ENCODE measurements around the gene AQP5. TPM values are rescaled to one million over a fixed set of nuclear protein-coding genes. Genes with fewer than 3 reads are reported as not detected.

Gene AQP5
- total and polyA plus RNA-seq, 4 donors, result 0.08 to 1.2 TPM; not detected in 2

- Histone ChIP-seq H3K4me3 (ENCODE audit: low read length in 2 of 2) (no peak overlapping the region), H3K9me3 (ENCODE audit: control insufficient read depth, low read length) (no peaks in the 10 kb centered on the region), H3K4me1 (ENCODE audit: control insufficient read depth in 1 of 2, insufficient read depth in 2 of 2, low read length in 2 of 2) (no peaks in the 10 kb centered on the region), H3K36me3 (ENCODE audit: control insufficient read depth in 1 of 2, insufficient read depth in 2 of 2, low read length in 1 of 2) (no peaks in the 10 kb centered on the region), H3K27ac (ENCODE audit: low read depth in 1 of 2, low read length in 2 of 2) (no peak overlapping the region), H3K27me3 (ENCODE audit: control insufficient read depth in 1 of 2, insufficient read depth in 2 of 2, low read length in 1 of 2) (no peaks in the 10 kb centered on the region)
- WGBS, 2 donors, result 37 to 42% methylated on average over 11 of the region's 11 CpGs
- DNase-seq (peak in 1 of 2 donors; percentile 69), ATAC-seq (ENCODE audit: low FRiP score) (no peak)
- intact Hi-C loops (cut with DNase I), result loop anchor here in 1 of 2 donors (10.0 kb wide), 1 partner anchor 215 kb away; no protein-coding TSS in a partner anchor
These were observed 1.8 kb upstream of the AQP5 start for GRCh38 chr12:49959685-49960473.

DNA sequence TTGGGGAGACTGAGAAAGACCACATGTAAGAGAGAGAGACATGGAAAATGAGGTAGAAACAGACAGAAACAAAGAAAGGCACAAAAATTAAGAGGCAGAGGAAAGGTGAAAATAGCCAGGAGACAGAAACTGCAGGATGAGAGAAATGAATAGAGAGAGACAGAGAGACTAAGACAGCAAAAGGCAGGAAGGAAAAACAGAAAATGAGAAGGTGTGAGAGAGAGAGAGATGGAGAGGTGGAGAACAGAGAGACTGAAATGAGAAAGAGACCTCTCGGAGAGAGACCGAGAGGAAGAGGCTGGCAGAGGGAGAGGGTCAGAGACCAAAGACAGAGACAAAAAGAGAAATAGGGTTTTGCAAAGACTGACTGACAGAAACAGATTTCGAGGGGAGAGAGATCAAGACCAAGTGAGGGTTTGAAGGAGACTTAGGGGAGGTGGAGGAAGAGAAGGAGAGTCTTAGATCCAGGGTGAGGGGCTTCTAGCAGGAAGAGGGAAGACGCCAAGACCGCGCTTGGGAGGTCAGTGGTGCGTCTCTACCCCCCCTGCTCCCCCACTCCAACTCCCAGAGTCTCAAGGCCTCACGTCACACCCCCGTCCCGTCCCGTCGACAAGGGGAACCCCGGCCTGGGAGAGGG, 1.1 kb upstream of the AQP5 start:
- ATAC-seq (ENCODE audit: low FRiP score) (no peak), DNase-seq (no peak)
- Histone ChIP-seq H3K4me1 (ENCODE audit: control insufficient read depth in 1 of 2, insufficient read depth in 2 of 2, low read length in 2 of 2) (no peaks in the 10 kb centered on the region), H3K4me3 (ENCODE audit: low read length in 2 of 2) (no peak overlapping the region), H3K27me3 (ENCODE audit: control insufficient read depth in 1 of 2, insufficient read depth in 2 of 2, low read length in 1 of 2) (no peaks in the 10 kb centered on the region), H3K9me3 (ENCODE audit: control insufficient read depth, low read length) (no peaks in the 10 kb centered on the region), H3K27ac (ENCODE audit: low read depth in 1 of 2, low read length in 2 of 2) (no peak overlapping the region), H3K36me3 (ENCODE audit: control insufficient read depth in 1 of 2, insufficient read depth in 2 of 2, low read length in 1 of 2) (no peaks in the 10 kb centered on the region)
- intact Hi-C loops (cut with DNase I), result loop anchor here in 1 of 2 donors (10.0 kb wide), 1 partner anchor 214 kb away; no protein-coding TSS in a partner anchor
- 68 to 72% methylated on average over 13 of the region's 13 CpGs for WGBS, 2 donors

DNA sequence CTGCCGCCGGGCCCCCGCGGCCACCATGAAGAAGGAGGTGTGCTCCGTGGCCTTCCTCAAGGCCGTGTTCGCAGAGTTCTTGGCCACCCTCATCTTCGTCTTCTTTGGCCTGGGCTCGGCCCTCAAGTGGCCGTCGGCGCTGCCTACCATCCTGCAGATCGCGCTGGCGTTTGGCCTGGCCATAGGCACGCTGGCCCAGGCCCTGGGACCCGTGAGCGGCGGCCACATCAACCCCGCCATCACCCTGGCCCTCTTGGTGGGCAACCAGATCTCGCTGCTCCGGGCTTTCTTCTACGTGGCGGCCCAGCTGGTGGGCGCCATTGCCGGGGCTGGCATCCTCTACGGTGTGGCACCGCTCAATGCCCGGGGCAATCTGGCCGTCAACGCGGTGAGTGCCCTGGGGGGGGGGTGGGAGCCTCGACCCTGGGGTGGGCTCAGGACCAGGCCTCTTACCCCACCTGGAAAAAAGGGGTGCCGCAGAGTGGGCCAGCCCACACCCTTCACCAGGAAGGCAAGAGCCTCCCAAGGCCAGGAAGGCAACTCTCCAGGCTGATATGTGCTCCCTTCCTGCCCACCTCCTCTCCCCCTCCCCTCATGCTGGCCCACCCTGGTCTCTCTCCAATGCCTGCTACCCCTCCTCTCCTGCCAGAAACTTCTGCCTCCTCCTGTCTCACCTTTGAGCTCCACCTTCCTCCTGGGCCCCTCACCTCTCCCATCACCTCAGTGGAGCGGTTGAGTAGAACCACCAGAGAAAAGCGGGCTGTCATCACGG, 507 bp downstream of the AQP5 start:
- Histone ChIP-seq H3K4me1 (ENCODE audit: control insufficient read depth in 1 of 2, insufficient read depth in 2 of 2, low read length in 2 of 2) (no peaks in the 10 kb centered on the region), H3K36me3 (ENCODE audit: control insufficient read depth in 1 of 2, insufficient read depth in 2 of 2, low read length in 1 of 2) (no peaks in the 10 kb centered on the region), H3K27ac (ENCODE audit: low read depth in 1 of 2, low read length in 2 of 2) (no peak overlapping the region), H3K27me3 (ENCODE audit: control insufficient read depth in 1 of 2, insufficient read depth in 2 of 2, low read length in 1 of 2) (no peaks in the 10 kb centered on the region), H3K4me3 (ENCODE audit: low read length in 2 of 2) (no peak overlapping the region), H3K9me3 (ENCODE audit: control insufficient read depth, low read length) (no peaks in the 10 kb centered on the region)
- WGBS, 2 donors, result 68 to 76% methylated on average over 34 to 37 of the region's 37 CpGs
- ATAC-seq (ENCODE audit: low FRiP score) (no peak), DNase-seq (peak in 1 of 2 donors; percentile 61)
- intact Hi-C loops (cut with DNase I), result loop anchor here in 1 of 2 donors (10.0 kb wide), 1 partner anchor 213 kb away; no protein-coding TSS in a partner anchor

DNA sequence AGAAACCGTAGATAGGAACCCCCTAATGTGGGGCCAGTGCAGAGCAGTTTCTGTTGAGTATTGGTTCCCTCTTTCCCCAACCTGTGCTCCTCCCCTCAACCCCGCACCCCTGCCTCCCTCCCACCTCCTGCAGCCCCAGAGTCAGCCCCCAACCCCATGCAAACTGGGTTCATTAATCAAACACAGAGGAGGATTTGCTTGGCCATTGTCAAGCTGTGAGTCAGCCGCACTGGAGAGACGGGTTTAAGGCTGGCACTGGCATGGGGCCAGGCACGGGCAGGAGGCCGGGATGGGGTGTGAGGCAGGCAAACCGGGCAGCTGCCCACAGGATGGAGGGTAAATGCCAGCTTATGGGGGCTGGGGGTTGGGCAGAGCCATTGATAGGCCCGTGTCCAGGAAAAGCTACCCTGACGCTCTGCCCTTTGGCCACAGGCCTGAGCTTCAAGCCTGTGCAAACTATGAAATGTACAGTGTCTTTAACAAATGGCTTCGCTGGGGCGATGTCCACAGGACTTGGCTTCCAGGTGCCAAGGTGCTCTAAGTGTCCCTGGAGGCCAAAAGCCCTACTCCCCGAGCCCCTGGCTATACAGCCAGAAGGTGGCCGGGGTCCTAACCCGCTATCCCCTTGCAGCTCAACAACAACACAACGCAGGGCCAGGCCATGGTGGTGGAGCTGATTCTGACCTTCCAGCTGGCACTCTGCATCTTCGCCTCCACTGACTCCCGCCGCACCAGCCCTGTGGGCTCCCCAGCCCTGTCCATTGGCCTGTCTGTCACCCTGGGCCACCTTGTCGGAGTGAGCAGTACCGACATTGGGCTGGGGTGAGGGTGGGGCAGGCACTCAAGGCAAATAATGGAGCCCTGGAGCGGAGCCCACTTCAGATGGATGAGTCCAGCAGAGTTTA, 1.4 kb downstream of the AQP5 start:
- DNase-seq (peak; percentile 68 to 89), ATAC-seq (ENCODE audit: low FRiP score) (no peak)
- intact Hi-C loops (cut with DNase I), result loop anchor here in 1 of 2 donors (10.0 kb wide), 1 partner anchor 212 kb away; no protein-coding TSS in a partner anchor
- H3K27me3 ChIP-seq (ENCODE audit: control insufficient read depth in 1 of 2, insufficient read depth in 2 of 2, low read length in 1 of 2), result no peaks in the 10 kb centered on the region
- no peaks in the 10 kb centered on the region for H3K36me3 ChIP-seq (ENCODE audit: control insufficient read depth in 1 of 2, insufficient read depth in 2 of 2, low read length in 1 of 2)
- no peak overlapping the region for H3K4me3 ChIP-seq (ENCODE audit: low read length in 2 of 2)
- H3K9me3 ChIP-seq (ENCODE audit: control insufficient read depth, low read length), result no peaks in the 10 kb centered on the region
- no peak overlapping the region for H3K27ac ChIP-seq (ENCODE audit: low read depth in 1 of 2, low read length in 2 of 2)
- H3K4me1 ChIP-seq (ENCODE audit: control insufficient read depth in 1 of 2, insufficient read depth in 2 of 2, low read length in 2 of 2), result no peaks in the 10 kb centered on the region
- 32 to 41% methylated on average over 21 of the region's 21 CpGs for WGBS, 2 donors

- no peak overlapping the region for H3K27ac ChIP-seq (ENCODE audit: low read depth in 1 of 2, low read length in 2 of 2)
- H3K27me3 ChIP-seq (ENCODE audit: control insufficient read depth in 1 of 2, insufficient read depth in 2 of 2, low read length in 1 of 2), result no peaks in the 10 kb centered on the region
- H3K36me3 ChIP-seq (ENCODE audit: control insufficient read depth in 1 of 2, insufficient read depth in 2 of 2, low read length in 1 of 2), result no peaks in the 10 kb centered on the region
- 86 to 96% methylated on average over 16 to 17 of the region's 17 CpGs for WGBS, 2 donors
- DNase-seq (peak in 1 of 2 donors; percentile 67), ATAC-seq (ENCODE audit: low FRiP score) (no peak)
- H3K4me1 ChIP-seq (ENCODE audit: control insufficient read depth in 1 of 2, insufficient read depth in 2 of 2, low read length in 2 of 2), result no peaks in the 10 kb centered on the region
- intact Hi-C loops (cut with DNase I), result loop anchor here in 1 of 2 donors (10.0 kb wide), 1 partner anchor 211 kb away; no protein-coding TSS in a partner anchor
- no peaks in the 10 kb centered on the region for H3K9me3 ChIP-seq (ENCODE audit: control insufficient read depth, low read length)
- no peak overlapping the region for H3K4me3 ChIP-seq (ENCODE audit: low read length in 2 of 2)
These were observed 2.5 kb downstream of the AQP5 start for GRCh38 chr12:49963976-49964815.

DNA sequence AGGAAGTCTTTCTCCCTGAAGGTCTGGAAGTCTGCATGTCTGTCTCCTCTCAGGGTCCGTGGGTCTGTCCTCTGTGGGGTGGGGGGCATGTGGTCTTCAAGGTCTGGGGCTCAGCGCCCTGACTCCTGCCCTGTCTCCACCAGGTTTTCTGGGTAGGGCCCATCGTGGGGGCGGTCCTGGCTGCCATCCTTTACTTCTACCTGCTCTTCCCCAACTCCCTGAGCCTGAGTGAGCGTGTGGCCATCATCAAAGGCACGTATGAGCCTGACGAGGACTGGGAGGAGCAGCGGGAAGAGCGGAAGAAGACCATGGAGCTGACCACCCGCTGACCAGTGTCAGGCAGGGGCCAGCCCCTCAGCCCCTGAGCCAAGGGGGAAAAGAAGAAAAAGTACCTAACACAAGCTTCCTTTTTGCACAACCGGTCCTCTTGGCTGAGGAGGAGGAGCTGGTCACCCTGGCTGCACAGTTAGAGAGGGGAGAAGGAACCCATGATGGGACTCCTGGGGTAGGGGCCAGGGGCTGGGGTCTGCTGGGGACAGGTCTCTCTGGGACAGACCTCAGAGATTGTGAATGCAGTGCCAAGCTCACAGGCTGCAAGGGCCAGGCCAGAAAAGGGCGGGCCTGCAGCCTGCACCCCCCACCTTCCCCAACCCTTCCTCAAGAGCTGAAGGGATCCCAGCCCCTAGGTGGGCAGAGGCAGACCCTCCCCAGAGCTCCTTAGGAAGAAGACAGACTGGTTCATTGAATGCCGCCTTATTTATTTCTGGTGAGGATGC, 3.4 kb downstream of the AQP5 start:
- WGBS, 2 donors, result 75 to 77% methylated on average over 13 of the region's 13 CpGs
- intact Hi-C loops (cut with DNase I), result loop anchor here (5.0 to 10.0 kb wide), 3 partner anchors 92 to 210 kb away; partner anchors contain the start of gene ASIC1 (in 1 of the 2)
- H3K36me3 ChIP-seq (ENCODE audit: control insufficient read depth in 1 of 2, insufficient read depth in 2 of 2, low read length in 1 of 2), result no peaks in the 10 kb centered on the region
- no peak overlapping the region for H3K27ac ChIP-seq (ENCODE audit: low read depth in 1 of 2, low read length in 2 of 2)
- peak in 1 of 2 donors; percentile 57 for DNase-seq
- no peaks in the 10 kb centered on the region for H3K9me3 ChIP-seq (ENCODE audit: control insufficient read depth, low read length)
- no peaks in the 10 kb centered on the region for H3K4me1 ChIP-seq (ENCODE audit: control insufficient read depth in 1 of 2, insufficient read depth in 2 of 2, low read length in 2 of 2)
- no peaks in the 10 kb centered on the region for H3K27me3 ChIP-seq (ENCODE audit: control insufficient read depth in 1 of 2, insufficient read depth in 2 of 2, low read length in 1 of 2)
- H3K4me3 ChIP-seq (ENCODE audit: low read length in 2 of 2), result no peak overlapping the region
- ATAC-seq (ENCODE audit: low FRiP score), result no peak

DNA sequence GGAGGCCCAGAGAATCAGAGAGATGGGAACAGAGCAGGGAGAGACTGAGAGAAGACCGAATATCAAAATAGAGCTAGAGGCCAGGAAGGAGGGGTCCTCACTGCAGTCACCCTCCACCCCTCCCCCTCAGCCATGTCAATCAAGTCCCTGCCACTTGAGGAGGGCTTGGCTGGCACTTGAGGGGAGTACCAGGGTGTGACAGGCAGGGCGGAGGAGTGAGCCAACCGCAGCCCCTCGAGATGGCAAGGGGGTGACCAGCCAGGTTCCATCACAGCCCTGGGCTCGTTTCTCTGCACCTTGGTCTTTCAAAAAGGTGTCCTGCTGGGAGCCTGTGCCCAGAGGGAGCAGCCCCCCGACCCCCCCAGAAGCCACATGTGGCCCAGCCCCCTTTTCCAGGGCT, 4.2 kb downstream of the AQP5 start:
- intact Hi-C loops (cut with DNase I), result loop anchor here (2.0 to 10.0 kb wide), 5 partner anchors 91 to 209 kb away; partner anchors contain the start of gene ASIC1 (in 2 of the 2)
- no peak for ATAC-seq (ENCODE audit: low FRiP score)
- peak in 1 of 2 donors; percentile 75 for DNase-seq
- H3K9me3 ChIP-seq (ENCODE audit: control insufficient read depth, low read length), result no peaks in the 10 kb centered on the region
- WGBS, 2 donors, result 74 to 85% methylated on average over 6 of the region's 6 CpGs
- H3K4me1 ChIP-seq (ENCODE audit: control insufficient read depth in 1 of 2, insufficient read depth in 2 of 2, low read length in 2 of 2), result no peaks in the 10 kb centered on the region
- H3K4me3 ChIP-seq (ENCODE audit: low read length in 2 of 2), result no peak overlapping the region
- no peaks in the 10 kb centered on the region for H3K27me3 ChIP-seq (ENCODE audit: control insufficient read depth in 1 of 2, insufficient read depth in 2 of 2, low read length in 1 of 2)
- no peak overlapping the region for H3K27ac ChIP-seq (ENCODE audit: low read depth in 1 of 2, low read length in 2 of 2)
- no peaks in the 10 kb centered on the region for H3K36me3 ChIP-seq (ENCODE audit: control insufficient read depth in 1 of 2, insufficient read depth in 2 of 2, low read length in 1 of 2)

Measured in aorta (tissue), 5 donors.